SJCRH30 (cell line): ENCODE results near the gene VIPR2. TPM values are rescaled to one million over a fixed set of nuclear protein-coding genes. Genes with fewer than 3 reads are reported as not detected.
"Not testable (repeated sequence)": the region's sequence is repeated elsewhere in the genome, so short reads cannot be mapped to it uniquely, and the experiment has no call there.

ENCODE experiments used
- DNase-seq, 2 experiments: peaks; one replicate each; pipeline ENCODE4 v3.0.0-alpha.2; 2015 to 2020
- H3K27ac ChIP-seq: fragments of 250-450 bp; sonication (Bioruptor Pico); 2 replicates; pipeline ENCODE4 v1.5.1; 2020; ENCODE audit warnings: mild to moderate bottlenecking, moderate library complexity
- H3K27me3 ChIP-seq: fragments of 250-450 bp; sonication (Bioruptor Pico); 2 replicates; pipeline ENCODE4 v1.5.1; 2020; ENCODE audit warnings: mild to moderate bottlenecking, moderate library complexity
- H3K36me3 ChIP-seq: fragments of 250-450 bp; sonication (Bioruptor Pico); 2 replicates; pipeline ENCODE4 v1.5.1; 2020; ENCODE audit warnings: mild to moderate bottlenecking, moderate library complexity
- H3K4me1 ChIP-seq: fragments of 250-450 bp; sonication (Bioruptor Pico); 2 replicates; pipeline ENCODE4 v1.5.1; 2020; ENCODE audit warnings: mild to moderate bottlenecking, moderate library complexity
- H3K4me3 ChIP-seq: fragments of 250-450 bp; sonication (Bioruptor Pico); 2 replicates; pipeline ENCODE4 v1.5.1; 2020; ENCODE audit warnings: mild to moderate bottlenecking, moderate library complexity
- H3K9me3 ChIP-seq: fragments of 250-450 bp; sonication (Bioruptor Pico); replicated peaks from 2 replicates; pipeline ENCODE4 v1.5.1; 2020; ENCODE audit warnings: mild to moderate bottlenecking, moderate library complexity
- total RNA-seq: library from RNA; depleted of rRNA; stranded (reverse); fragments of >200 nt; shearing (Covaris generic); gene quantifications from 2 replicates; pipeline ENCODE4 v1.2.3, GENCODE V29; 2014

The VIPR2 gene
- total RNA-seq, 1 experiment from 2014 or later = 10.2 TPM

DNA sequence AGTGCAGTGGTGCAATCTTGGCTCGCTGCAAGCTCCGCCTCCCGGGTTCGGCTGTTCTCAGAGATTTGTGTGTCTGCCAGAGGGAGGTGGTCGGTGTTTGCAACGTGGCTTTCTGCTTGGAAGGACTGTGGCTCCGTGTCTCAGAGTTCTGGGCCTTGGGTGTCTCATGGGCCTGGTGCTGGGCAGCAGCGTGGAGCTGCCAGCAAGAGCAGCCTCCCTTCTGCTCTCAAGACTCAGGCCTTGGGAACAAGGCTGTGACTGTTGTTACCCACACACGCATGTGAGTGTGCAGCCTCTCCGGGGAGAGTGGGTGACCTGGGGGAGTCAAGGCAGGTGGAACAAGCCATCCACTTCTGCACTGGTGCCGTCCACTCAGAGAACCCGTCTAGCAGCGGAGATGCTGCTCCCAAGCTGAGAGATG is 52.0 kb downstream of the VIPR2 start:
- no peak for DNase-seq
- Histone ChIP-seq H3K4me1 (peaks cover 18% of the 10 kb centered on the region; the same call in 1 of the 2 replicates), H3K27ac (no peak overlapping the region), H3K36me3 (no peaks in the 10 kb centered on the region), H3K4me3 (no peak overlapping the region), H3K9me3 (no peaks in the 10 kb centered on the region), H3K27me3 (no peaks in the 10 kb centered on the region)

DNA sequence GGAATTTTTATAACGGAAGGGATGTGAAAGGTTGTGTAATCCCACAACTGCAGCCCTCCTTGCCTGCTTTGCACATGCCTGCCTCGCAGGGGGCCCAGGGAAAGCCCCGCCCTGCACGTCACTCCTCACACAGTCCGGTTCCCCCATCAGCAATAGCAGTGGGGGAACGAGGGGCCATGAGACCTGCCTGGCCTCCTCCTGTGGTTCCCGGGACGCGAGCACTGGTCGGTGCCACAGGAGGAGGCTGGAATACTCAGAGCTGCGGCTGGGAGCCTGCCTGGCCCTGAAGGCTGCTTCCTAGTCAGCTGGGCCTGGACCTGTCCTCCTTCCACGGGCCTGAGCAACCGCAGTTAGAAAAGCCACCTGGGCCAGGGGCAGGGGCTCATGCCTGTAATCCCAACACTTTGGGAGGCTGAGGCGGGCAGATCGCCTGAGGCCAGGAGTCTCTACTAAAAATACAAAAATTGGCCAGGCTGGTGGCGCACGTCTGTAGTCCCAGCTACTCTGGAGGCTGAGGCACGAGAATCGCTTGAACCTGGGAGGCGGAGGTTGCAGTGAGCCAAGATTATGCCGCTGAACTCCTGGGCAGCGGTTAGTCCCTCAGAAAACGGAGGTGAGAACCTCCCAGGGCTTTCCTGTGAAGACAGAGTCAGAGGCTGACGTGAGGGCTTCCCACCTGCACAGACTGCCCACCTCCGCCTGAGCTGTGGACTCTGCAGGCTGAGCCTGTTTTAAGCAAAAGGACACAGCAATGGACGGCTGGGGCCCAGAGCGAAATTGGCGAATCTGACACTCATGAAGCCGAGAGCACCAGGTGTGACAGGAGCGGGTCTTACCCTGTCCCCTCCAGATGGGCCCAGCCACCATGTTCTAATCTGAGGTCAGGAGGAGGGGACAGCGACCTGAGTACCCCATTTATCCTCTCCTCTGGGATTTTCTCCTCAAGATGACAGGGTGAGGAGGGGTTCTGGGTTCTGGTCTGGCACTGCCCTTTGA is 52.9 kb downstream of the VIPR2 start:
- no peaks in the 10 kb centered on the region for H3K36me3 ChIP-seq
- peak overlapping the region; percentile 14; the same call in 1 of the 2 replicates for H3K4me3 ChIP-seq
- DNase-seq = peak in 1 of 2 experiments; percentile 50
- peaks cover 18% of the 10 kb centered on the region; the same call in 1 of the 2 replicates for H3K4me1 ChIP-seq
- no peaks in the 10 kb centered on the region for H3K27me3 ChIP-seq
- H3K27ac ChIP-seq = peak overlapping the region; percentile 63
- no peaks in the 10 kb centered on the region for H3K9me3 ChIP-seq

DNA sequence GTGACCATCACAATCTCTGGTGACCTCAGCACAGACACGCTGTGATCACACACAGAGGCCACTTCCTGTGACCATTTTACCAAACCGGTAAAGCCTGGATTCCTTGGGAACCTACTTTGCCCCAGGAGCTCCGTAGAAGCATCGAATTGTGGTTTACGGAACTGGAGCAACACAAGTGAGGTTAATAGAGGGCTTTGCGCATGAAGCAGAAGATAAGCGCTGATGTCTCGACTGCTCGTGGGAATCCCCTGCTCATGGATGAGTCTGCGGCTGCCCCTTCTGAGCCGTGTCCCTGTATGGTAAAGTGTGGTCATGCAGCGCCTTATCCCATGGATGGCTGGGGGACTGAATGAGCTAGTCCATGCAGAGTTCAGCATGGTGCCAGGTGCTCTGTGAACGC is 53.6 kb downstream of the VIPR2 start:
- Histone ChIP-seq H3K9me3 (no peaks in the 10 kb centered on the region), H3K36me3 (no peaks in the 10 kb centered on the region), H3K4me3 (peak overlapping the region; percentile 14; the same call in 1 of the 2 replicates), H3K27ac (peak overlapping the region; percentile 63), H3K27me3 (no peaks in the 10 kb centered on the region), H3K4me1 (peaks cover 21% of the 10 kb centered on the region; the same call in 1 of the 2 replicates)
- DNase-seq = peak; percentile 73 to 81

DNA sequence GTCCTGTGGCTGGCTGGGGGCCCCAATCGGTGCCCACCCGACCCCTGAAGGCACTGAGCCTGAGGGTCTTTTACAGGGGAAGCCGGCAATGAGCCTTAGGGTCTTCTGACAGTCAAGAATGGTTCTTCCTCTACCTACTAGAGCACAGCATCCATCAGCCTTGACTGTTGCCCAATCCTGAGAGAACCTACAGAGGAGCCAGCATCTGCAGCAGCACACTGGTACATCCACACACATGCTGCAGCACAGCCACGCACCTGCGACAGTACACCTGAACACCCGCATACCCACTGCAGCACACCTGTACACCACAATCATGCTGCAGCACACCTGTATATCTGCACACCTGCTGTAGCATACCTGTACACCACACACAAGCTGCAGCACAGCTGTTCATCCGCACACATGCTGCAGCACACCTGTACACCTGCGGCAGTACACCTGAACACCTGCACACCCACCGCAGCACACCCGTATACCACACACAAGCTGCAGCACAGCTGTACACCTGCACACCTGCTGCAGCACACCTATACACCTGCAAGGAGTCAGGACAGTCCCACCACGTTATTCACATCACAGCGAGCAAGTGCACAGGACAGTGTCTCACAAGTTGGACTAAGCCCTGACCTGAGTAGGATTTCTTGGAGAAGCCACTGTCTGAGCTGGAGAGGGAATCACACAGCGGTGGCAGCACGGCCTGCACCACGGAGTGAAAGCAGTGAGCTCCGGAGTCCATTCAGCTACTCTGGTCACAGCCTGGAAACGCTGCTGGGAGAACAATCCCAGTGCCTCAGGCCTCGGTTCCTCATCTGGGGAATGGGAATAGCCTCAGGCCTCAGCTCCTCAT is 56.4 kb downstream of the VIPR2 start:
- H3K27ac ChIP-seq = no peak overlapping the region
- H3K4me1 ChIP-seq = peaks cover 21% of the 10 kb centered on the region; the same call in 1 of the 2 replicates
- H3K27me3 ChIP-seq = no peaks in the 10 kb centered on the region
- H3K9me3 ChIP-seq = no peaks in the 10 kb centered on the region
- no peak overlapping the region for H3K4me3 ChIP-seq
- no peak for DNase-seq
- no peaks in the 10 kb centered on the region for H3K36me3 ChIP-seq

DNA sequence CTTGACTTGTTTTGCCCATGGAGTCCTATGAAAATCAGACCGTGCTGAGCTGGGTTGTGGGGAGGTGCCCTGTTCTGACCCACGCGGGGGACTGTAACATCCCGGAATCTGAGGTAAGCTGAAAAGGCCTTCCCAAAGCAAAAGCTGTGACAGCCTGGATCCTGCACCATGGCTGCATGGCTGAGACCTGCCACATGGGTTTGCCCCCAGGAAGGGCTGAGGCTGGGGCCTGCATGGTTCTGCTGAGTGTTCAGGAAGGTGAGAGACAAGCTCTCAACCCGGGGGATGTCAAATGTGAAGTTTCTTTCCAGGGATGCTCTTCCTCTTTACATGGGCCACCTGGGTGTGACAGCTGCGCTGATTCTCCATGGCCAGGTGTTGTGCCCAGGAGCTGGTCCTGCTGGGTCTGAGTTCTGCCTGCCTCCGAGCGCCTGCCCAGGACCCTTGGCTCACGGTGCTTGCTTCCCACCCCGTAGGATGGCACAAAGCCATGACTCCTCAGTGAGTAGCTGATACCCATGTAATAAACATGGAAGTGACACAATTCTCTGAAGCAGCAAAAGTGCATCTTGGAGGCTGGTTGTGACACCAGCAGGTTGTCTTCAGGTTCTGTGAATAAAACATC is 58.3 kb downstream of the VIPR2 start:
- DNase-seq = no peak
- H3K36me3 ChIP-seq = no peaks in the 10 kb centered on the region
- H3K27ac ChIP-seq = no peak overlapping the region
- H3K4me3 ChIP-seq = no peak overlapping the region
- no peaks in the 10 kb centered on the region for H3K27me3 ChIP-seq
- peaks cover 3% of the 10 kb centered on the region; the same call in 1 of the 2 replicates for H3K9me3 ChIP-seq
- peaks cover 13% of the 10 kb centered on the region; the same call in 1 of the 2 replicates for H3K4me1 ChIP-seq

DNA sequence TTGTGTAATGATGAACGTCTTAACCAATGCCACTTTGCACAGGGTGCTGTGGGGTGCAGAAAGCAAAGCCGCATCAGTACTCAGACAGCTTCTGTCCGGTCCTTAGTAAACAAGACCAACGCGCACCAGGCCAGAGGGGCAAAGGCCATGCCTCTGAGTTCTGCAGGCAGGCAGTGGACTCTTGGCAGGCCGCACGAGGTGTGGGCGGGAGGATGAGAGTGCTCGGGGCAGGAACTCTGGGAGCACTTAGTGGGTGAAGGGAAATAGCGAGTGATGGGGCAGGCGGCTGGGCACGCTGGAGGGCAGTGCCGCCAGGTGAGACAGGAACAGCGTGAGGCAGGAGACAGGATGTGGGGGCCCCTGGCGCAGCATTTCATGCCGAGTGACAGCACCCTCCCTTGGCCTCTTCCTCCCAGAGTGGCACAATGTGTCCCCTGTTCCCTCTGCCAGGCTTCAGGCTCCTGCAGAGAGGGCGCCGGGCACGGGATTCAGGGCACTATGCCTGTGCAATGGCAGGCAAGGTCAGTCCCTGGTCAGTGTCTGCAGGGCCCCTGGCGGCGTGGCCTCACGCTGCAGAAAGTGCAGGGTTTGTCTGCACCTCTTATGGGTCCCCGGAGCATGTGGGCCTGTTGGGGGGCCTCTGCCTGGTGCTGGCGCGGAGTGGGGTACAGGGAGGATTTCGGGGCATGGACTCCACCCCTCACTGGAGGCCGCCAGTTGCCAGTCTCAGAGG is 60.4 kb downstream of the VIPR2 start:
- Histone ChIP-seq H3K9me3 (peaks cover 3% of the 10 kb centered on the region; the same call in 1 of the 2 replicates), H3K27ac (no peak overlapping the region), H3K27me3 (no peaks in the 10 kb centered on the region), H3K36me3 (no peaks in the 10 kb centered on the region), H3K4me3 (no peak overlapping the region), H3K4me1 (0 out of 2 replicates have a peak, but pooled peaks cover 3% of the 10 kb centered on the region)
- DNase-seq = no peak

DNA sequence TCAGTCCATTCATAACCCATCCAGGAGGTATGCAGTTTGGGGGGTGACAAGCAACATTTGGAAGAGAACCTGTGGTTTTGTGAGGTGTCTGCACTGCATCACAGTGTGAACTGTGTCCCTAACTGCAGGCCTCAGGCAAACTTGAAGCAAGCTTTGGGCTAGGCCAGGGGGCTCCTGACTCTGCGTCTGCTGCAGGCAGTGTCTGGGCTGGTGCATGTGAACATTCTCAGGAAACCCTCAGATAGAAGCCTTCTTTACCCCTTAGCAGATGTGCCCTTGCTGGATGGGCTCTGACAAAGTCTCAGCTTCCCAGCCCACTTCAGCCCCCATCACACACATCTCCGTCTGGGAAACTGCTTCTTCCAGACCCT is 61.0 kb downstream of the VIPR2 start:
- Histone ChIP-seq H3K9me3 (peaks cover 3% of the 10 kb centered on the region; the same call in 1 of the 2 replicates), H3K36me3 (no peaks in the 10 kb centered on the region), H3K4me1 (0 out of 2 replicates have a peak, but pooled peaks cover 3% of the 10 kb centered on the region), H3K4me3 (no peak overlapping the region), H3K27me3 (no peaks in the 10 kb centered on the region), H3K27ac (no peak overlapping the region)
- no peak for DNase-seq

DNA sequence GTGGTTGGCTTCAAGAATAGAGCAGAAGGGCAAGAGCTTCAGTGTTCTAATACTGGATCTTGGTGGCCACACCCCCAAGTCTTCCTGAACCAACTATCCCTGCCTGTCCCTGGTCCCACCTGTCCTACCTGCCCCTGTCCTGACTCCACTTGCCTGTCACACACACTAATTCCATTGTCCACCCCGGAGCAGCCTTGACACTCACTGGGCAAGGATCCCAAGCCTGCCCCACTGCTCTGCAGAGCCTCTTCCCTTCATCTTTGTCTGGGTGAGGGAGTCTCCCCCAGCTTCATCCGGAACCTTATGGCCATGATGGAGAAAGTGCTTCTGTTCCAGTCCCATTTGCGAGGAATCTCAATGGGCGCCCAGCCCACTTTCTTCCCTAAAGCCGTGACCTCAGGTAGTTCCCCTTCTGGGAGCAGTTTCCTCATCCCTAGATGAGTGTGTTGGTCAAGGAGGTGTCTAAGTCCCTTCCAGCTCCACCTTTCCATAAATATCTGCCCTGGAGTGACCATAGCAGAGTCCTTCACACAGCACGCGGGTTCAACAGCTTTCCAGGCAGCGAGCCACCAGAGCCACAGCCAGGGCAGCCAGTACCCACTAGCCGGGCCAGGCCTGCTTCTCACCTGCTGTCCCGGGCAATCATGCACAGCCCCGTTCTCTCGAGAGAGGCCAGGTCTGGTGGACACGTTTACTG is 61.5 kb downstream of the VIPR2 start:
- H3K9me3 ChIP-seq = peaks cover 3% of the 10 kb centered on the region; the same call in 1 of the 2 replicates
- 0 out of 2 replicates have a peak, but pooled peaks cover 4% of the 10 kb centered on the region for H3K4me1 ChIP-seq
- no peaks in the 10 kb centered on the region for H3K27me3 ChIP-seq
- no peak for DNase-seq
- H3K4me3 ChIP-seq = no peak overlapping the region
- no peak overlapping the region for H3K27ac ChIP-seq
- H3K36me3 ChIP-seq = no peaks in the 10 kb centered on the region

DNA sequence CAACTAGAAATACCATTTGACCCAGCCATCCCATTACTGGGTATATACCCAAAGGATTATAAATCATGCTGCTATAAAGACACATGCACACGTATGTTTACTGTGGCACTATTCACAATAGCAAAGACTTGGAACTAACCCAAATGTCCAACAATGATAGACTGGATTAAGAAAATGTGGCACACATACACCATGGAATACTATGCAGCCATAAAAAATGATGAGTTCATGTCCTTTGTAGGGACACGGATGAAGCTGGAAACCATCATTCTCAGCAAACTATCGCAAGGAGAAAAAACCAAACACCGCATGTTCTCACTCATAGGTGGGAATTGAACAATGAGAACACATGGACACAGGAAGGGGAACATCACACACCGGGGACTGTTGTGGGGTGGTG is 62.6 kb downstream of the VIPR2 start:
- not testable (repeated sequence) for H3K4me3 ChIP-seq, DNase-seq, H3K27me3 ChIP-seq, H3K36me3 ChIP-seq, H3K9me3 ChIP-seq, H3K4me1 ChIP-seq, H3K27ac ChIP-seq

DNA sequence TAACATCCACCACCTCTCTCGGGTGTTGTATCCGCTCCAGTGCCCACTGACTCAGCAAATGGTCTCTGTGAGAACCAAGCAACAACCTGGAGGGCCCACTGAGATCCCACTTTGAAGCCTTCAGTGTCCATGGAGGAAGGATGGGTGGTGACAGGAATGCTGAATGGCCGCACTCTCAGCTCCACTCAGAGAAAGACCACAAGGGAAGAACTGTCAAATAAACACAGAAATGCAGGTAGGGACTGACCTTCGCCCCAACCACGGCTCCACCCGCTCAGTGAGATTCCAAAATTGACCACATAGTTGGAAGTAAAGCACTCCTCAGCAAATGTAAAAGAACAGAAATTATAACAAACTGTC is 65.8 kb downstream of the VIPR2 start:
- no peaks in the 10 kb centered on the region for H3K27me3 ChIP-seq
- H3K4me3 ChIP-seq = no peak overlapping the region
- DNase-seq = no peak
- peaks cover 3% of the 10 kb centered on the region; the same call in 1 of the 2 replicates for H3K9me3 ChIP-seq
- H3K27ac ChIP-seq = no peak overlapping the region
- H3K36me3 ChIP-seq = peaks cover 2% of the 10 kb centered on the region; the same call in 1 of the 2 replicates
- 0 out of 2 replicates have a peak, but pooled peaks cover 3% of the 10 kb centered on the region for H3K4me1 ChIP-seq

DNA sequence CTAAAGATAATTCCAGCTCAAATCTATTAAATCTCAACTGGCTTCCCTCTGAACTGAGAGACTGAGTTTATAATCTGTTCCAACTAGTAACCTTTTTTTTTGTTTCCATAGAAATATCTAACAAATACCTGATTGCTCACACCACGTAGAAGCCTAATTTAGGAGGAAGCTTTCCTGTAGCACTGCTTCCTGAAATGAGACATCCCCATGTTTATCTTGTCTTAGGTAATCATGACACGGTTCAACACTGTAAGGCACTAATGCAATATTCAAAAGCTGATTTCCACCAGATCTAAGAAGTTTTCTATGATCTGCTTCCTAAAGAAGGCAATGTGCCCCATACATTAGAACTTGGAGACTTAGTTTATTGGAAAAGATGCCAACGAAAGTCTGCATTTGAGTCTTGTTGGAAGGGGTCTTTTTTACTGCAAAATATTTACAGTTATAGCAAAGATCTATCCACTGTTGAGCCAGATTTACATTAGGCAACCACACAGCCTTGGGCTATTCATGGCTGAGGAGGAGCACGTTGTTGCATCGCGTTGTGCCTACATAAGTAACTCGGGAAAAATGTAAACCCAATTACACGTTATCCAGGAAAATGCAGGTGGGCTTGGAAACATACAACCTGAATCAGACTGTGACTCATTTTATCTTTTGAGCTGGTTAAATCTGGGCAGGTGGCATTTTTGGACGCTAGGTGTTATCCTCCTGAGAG is 66.3 kb downstream of the VIPR2 start:
- Histone ChIP-seq H3K4me3 (no peak overlapping the region), H3K9me3 (peaks cover 3% of the 10 kb centered on the region; the same call in 1 of the 2 replicates), H3K36me3 (peaks cover 2% of the 10 kb centered on the region; the same call in 1 of the 2 replicates), H3K4me1 (0 out of 2 replicates have a peak, but pooled peaks cover 3% of the 10 kb centered on the region), H3K27ac (no peak overlapping the region), H3K27me3 (no peaks in the 10 kb centered on the region)
- no peak for DNase-seq

DNA sequence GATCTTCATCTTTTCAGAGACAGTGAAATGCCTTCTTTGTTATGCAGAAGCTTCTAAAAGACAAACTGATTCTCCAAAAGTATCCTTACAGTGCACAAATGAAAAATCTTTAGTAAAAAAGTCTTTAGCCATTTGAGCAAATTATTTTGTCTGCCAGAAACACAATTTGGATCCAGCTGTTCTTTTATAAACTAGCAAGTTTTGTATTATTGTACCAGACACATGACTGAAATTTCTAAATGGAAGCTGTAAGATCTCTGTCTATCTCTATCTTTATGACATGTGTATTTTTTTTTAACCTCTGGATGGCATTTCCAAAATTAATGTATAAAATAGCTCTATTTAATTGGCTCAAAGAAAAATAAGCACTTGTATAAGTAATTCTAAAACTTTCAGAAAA is 68.3 kb downstream of the VIPR2 start:
- Histone ChIP-seq H3K27ac (no peak overlapping the region), H3K4me3 (no peak overlapping the region), H3K27me3 (no peaks in the 10 kb centered on the region), H3K36me3 (peaks cover 2% of the 10 kb centered on the region; the same call in 1 of the 2 replicates), H3K9me3 (no peaks in the 10 kb centered on the region; the same call in 1 of the 2 replicates), H3K4me1 (0 out of 2 replicates have a peak, but pooled peaks cover 3% of the 10 kb centered on the region)
- no peak for DNase-seq
